Parathyroid adenoma (tissue), 2 donors: Measurements from ENCODE around the gene LRRC30.
A peak's percentile ranks its signal among the peaks of the same experiment; 100 is the strongest.

Source experiments
- H2AFZ ChIP-seq: fragments of 300-600 bp; sonication (generic); one replicate; pipeline ENCODE4 v1.7.0; 2017; ENCODE audit warnings: antibody characterized with exemption, mild to moderate bottlenecking
- H3K27ac ChIP-seq: fragments of 300-600 bp; sonication (generic); one replicate; pipeline ENCODE4 v1.7.0; 2017
- H3K27me3 ChIP-seq: fragments of 300-600 bp; sonication (generic); one replicate; pipeline ENCODE4 v1.7.0; 2017; ENCODE audit warnings: low read length; ENCODE audit not compliant: control insufficient read depth, insufficient read depth
- H3K36me3 ChIP-seq: fragments of 300-600 bp; sonication (generic); one replicate; pipeline ENCODE4 v1.7.0; 2017; ENCODE audit warnings: low read length; ENCODE audit not compliant: control insufficient read depth, insufficient read depth
- H3K4me1 ChIP-seq: fragments of 300-600 bp; sonication (generic); one replicate; pipeline ENCODE4 v1.7.0; 2017; ENCODE audit warnings: control low read depth
- H3K4me2 ChIP-seq: fragments of 300-600 bp; sonication (generic); one replicate; pipeline ENCODE4 v1.7.0; 2017; ENCODE audit warnings: low read length
- H3K4me3 ChIP-seq: fragments of 300-600 bp; sonication (generic); one replicate; pipeline ENCODE4 v1.7.0; 2017; ENCODE audit warnings: low read depth, low read length
- H3K79me2 ChIP-seq: fragments of 300-600 bp; sonication (generic); one replicate; pipeline ENCODE4 v1.7.0; 2017; ENCODE audit warnings: control low read depth
- H3K9ac ChIP-seq: fragments of 300-600 bp; sonication (generic); one replicate; pipeline ENCODE4 v1.7.0; 2017; ENCODE audit warnings: mild to moderate bottlenecking
- H3K9me3 ChIP-seq: fragments of 300-600 bp; sonication (generic); one replicate; pipeline ENCODE4 v1.7.0; 2017; ENCODE audit warnings: low read length; ENCODE audit not compliant: control insufficient read depth
- CTCF ChIP-seq: fragments of 300-600 bp; sonication (generic); IDR thresholded peaks from one replicate; pipeline ENCODE4 v1.7.0; 2017; ENCODE audit warnings: antibody characterized with exemption, mild to moderate bottlenecking
- donor health status: primary hyperparathyroidism.

Gene LRRC30

GRCh38 chr18:7236933-7237332, 6.0 kb downstream of the LRRC30 start:
- TF ChIP-seq CTCF, result no peak
- Histone ChIP-seq H3K9me3 (no peaks in the 10 kb centered on the region), H3K27ac (no peak overlapping the region), H3K79me2 (no peaks in the 10 kb centered on the region), H3K27me3 (no peaks in the 10 kb centered on the region), H3K4me2 (no peak overlapping the region), H3K4me3 (no peak overlapping the region), H3K4me1 (no peaks in the 10 kb centered on the region), H3K9ac (no peak overlapping the region), H3K36me3 (no peaks in the 10 kb centered on the region), H2AFZ (no peak overlapping the region)

GRCh38 chr18:7237673-7238272, 6.9 kb downstream of the LRRC30 start:
- Histone ChIP-seq H3K9me3 (no peaks in the 10 kb centered on the region), H3K4me3 (no peak overlapping the region), H3K4me2 (no peak overlapping the region), H3K9ac (no peak overlapping the region), H3K36me3 (no peaks in the 10 kb centered on the region), H3K4me1 (no peaks in the 10 kb centered on the region), H3K27ac (no peak overlapping the region), H3K27me3 (no peaks in the 10 kb centered on the region), H2AFZ (peak overlapping the region; percentile 13), H3K79me2 (no peaks in the 10 kb centered on the region)
- no peak for TF ChIP-seq CTCF

GRCh38 chr18:7242926-7243325, 12.0 kb downstream of the LRRC30 start:
- Histone ChIP-seq H3K4me1 (no peaks in the 10 kb centered on the region), H3K79me2 (no peaks in the 10 kb centered on the region), H3K27me3 (no peaks in the 10 kb centered on the region), H3K4me2 (no peak overlapping the region), H3K4me3 (no peak overlapping the region), H3K9ac (no peak overlapping the region), H3K27ac (no peak overlapping the region), H2AFZ (no peak overlapping the region), H3K9me3 (no peaks in the 10 kb centered on the region), H3K36me3 (no peaks in the 10 kb centered on the region)
- TF ChIP-seq CTCF, result no peak

GRCh38 chr18:7248877-7249276, 18.0 kb downstream of the LRRC30 start:
- no peaks in the 10 kb centered on the region for H3K4me1 ChIP-seq

More at GRCh38 chr18:7248877-7249276, 18.0 kb downstream of the LRRC30 start:
- Histone ChIP-seq H3K27ac (no peak overlapping the region), H3K27me3 (no peaks in the 10 kb centered on the region), H2AFZ (no peak overlapping the region), H3K79me2 (no peaks in the 10 kb centered on the region), H3K9ac (no peak overlapping the region), H3K9me3 (no peaks in the 10 kb centered on the region), H3K4me2 (no peak overlapping the region), H3K36me3 (no peaks in the 10 kb centered on the region), H3K4me3 (no peak overlapping the region)
- no peak for TF ChIP-seq CTCF
